OCI-LY3 (cell line): ENCODE data around the gene CDRT15.

ENCODE experiments used
- H2AFZ ChIP-seq: fragments of 200-600, 300-600 bp; shearing (Covaris generic); 2 replicates; pipeline ENCODE4 v1.6.0; 2014; ENCODE audit warnings: antibody characterized with exemption, low read depth, low read length
- H3K27ac ChIP-seq: fragments of 200-600, 300-600 bp; sonication (generic); 2 replicates; pipeline ENCODE4 v1.5.1; 2014; ENCODE audit warnings: mild to moderate bottlenecking, low read length, moderate library complexity, mixed read lengths
- H3K27me3 ChIP-seq: fragments of 200-600, 300-600 bp; sonication (generic); 2 replicates; pipeline ENCODE4 v1.6.1; 2014; ENCODE audit warnings: low read depth, low read length, mixed read lengths
- H3K36me3 ChIP-seq: fragments of 200-600, 300-600 bp; sonication (generic); replicated peaks from 2 replicates; pipeline ENCODE3; 2014; ENCODE audit warnings: low read depth, low read length, mixed read lengths
- H3K4me1 ChIP-seq: fragments of 300-600, 200-600 bp; sonication (generic); 2 replicates; pipeline ENCODE4 v1.6.1; 2014; ENCODE audit warnings: low read length, mixed read lengths
- H3K4me2 ChIP-seq: fragments of 200-600, 300-600 bp; sonication (generic); 2 replicates; pipeline ENCODE4 v1.6.1; 2014; ENCODE audit warnings: low read length, mixed read lengths
- H3K4me3 ChIP-seq: fragments of 300-600, 200-600 bp; sonication (generic); 2 replicates; pipeline ENCODE4 v1.5.1; 2014; ENCODE audit warnings: antibody characterized with exemption, mild to moderate bottlenecking, low read length, moderate library complexity
- H3K79me2 ChIP-seq: fragments of 300-600, 200-600 bp; shearing (Covaris generic); 2 replicates; pipeline ENCODE4 v1.6.1; 2014; ENCODE audit warnings: mild to moderate bottlenecking, low read length, mixed read lengths
- H3K9ac ChIP-seq: fragments of 300-600, 200-600 bp; shearing (Covaris generic); 2 replicates; pipeline ENCODE4 v1.6.0; 2014; ENCODE audit warnings: mild to moderate bottlenecking, low read length, moderate library complexity
- H3K9me3 ChIP-seq: fragments of 200-600, 300-600 bp; shearing (Covaris generic); 2 replicates; pipeline ENCODE4 v1.6.1; 2014; ENCODE audit warnings: low read length, mixed read lengths; ENCODE audit not compliant: insufficient read depth
- H4K20me1 ChIP-seq: fragments of 200-600, 300-600 bp; sonication (generic); 2 replicates; pipeline ENCODE4 v1.6.1; 2016; ENCODE audit warnings: low read length, mixed read lengths; ENCODE audit not compliant: insufficient read depth
- CTCF ChIP-seq: fragments of 200-600, 300-600 bp; sonication (generic); IDR thresholded peaks from 2 replicates; pipeline ENCODE4 v1.5.1; 2014; ENCODE audit warnings: antibody characterized with exemption, low read length, low read depth
- EZH2phosphoT487 ChIP-seq: fragments of 200-600 bp; shearing (Covaris generic); IDR thresholded peaks from 2 replicates; pipeline ENCODE4 v1.6.1; 2018; ENCODE audit warnings: antibody characterized with exemption, mixed run types, low read depth

Gene CDRT15

GRCh38 chr17:14209215-14209614 lies 27.4 kb downstream of the CDRT15 start:
- Histone ChIP-seq H3K9ac (no peak overlapping the region), H3K27ac (no peak overlapping the region), H3K4me2 (no peak overlapping the region), H2AFZ (no peak overlapping the region), H3K79me2 (no peaks in the 10 kb centered on the region), H3K36me3 (peaks cover 10% of the 10 kb centered on the region), H3K4me3 (no peak overlapping the region), H3K27me3 (no peaks in the 10 kb centered on the region), H4K20me1 (no peaks in the 10 kb centered on the region), H3K9me3 (no peaks in the 10 kb centered on the region), H3K4me1 (no peaks in the 10 kb centered on the region)
- TF ChIP-seq CTCF, result no peak
- no peak for TF ChIP-seq EZH2phosphoT487

DNA sequence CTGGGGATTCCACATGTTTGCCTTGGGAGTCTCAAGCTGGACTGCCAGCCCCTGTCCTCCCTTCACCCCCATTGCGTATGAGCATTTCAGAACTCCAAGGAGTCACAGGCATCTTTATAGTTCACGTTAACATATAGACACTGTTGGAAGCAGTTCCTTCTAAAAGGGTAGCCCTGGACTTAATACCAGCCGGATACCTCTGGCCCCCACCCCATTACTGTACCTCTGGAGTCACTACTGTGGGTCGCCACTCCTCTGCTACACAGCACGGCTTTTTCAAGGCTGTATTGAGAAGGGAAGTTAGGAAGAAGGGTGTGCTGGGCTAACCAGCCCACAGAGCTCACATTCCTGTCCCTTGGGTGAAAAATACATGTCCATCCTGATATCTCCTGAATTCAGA lies 28.9 kb downstream of the CDRT15 start:
- TF ChIP-seq EZH2phosphoT487 (no peak), CTCF (no peak)
- Histone ChIP-seq H3K9me3 (no peaks in the 10 kb centered on the region), H4K20me1 (no peaks in the 10 kb centered on the region), H3K36me3 (peaks cover 10% of the 10 kb centered on the region), H2AFZ (no peak overlapping the region), H3K79me2 (no peaks in the 10 kb centered on the region), H3K27ac (no peak overlapping the region), H3K27me3 (no peaks in the 10 kb centered on the region), H3K9ac (no peak overlapping the region), H3K4me2 (no peak overlapping the region), H3K4me3 (no peak overlapping the region), H3K4me1 (no peaks in the 10 kb centered on the region)

- Histone ChIP-seq H3K9me3 (no peaks in the 10 kb centered on the region), H3K4me2 (no peak overlapping the region), H4K20me1 (no peaks in the 10 kb centered on the region), H3K9ac (no peak overlapping the region), H3K4me1 (no peaks in the 10 kb centered on the region), H3K27me3 (no peaks in the 10 kb centered on the region), H3K27ac (no peak overlapping the region), H3K79me2 (no peaks in the 10 kb centered on the region), H2AFZ (no peak overlapping the region), H3K4me3 (no peak overlapping the region), H3K36me3 (peaks cover 7% of the 10 kb centered on the region)
- TF ChIP-seq EZH2phosphoT487 (no peak), CTCF (no peak)
These were observed 29.8 kb downstream of the CDRT15 start for GRCh38 chr17:14206891-14207290.

DNA sequence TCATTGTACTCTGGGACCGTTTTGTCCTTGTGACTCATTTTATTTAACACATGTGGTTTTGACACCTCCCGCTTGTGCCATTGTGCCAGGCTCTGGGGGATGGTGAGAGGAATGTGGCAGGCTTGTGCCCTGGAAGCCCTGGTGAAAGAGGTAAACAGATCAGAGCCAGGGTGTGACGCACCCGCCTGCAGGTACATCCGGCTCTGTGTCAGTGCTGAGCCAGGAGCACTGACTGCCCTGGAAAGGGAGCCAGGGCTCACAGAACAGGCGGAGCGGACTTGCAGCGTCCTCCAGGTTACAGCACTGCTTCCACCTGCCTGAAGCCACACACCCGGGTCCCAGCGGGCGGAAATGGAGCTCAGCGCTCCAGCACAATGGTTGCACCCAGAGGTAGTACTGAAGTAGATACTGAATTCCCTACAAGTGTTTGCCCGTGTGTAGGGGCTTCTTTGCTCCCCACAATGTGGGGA lies 30.6 kb downstream of the CDRT15 start:
- no peak overlapping the region for H3K4me3 ChIP-seq
- H3K79me2 ChIP-seq, result no peaks in the 10 kb centered on the region
- no peak overlapping the region for H2AFZ ChIP-seq
- no peak overlapping the region for H3K27ac ChIP-seq
- H4K20me1 ChIP-seq, result no peaks in the 10 kb centered on the region
- TF ChIP-seq EZH2phosphoT487 (no peak), CTCF (no peak)
- H3K36me3 ChIP-seq, result peaks cover 1% of the 10 kb centered on the region
- no peaks in the 10 kb centered on the region for H3K27me3 ChIP-seq
- H3K9ac ChIP-seq, result no peak overlapping the region
- H3K4me1 ChIP-seq, result no peaks in the 10 kb centered on the region
- no peaks in the 10 kb centered on the region for H3K9me3 ChIP-seq
- H3K4me2 ChIP-seq, result no peak overlapping the region
